Karpas-422 (cell line): ENCODE measurements around the gene BRD8. TPM values are rescaled to one million over a fixed set of nuclear protein-coding genes. Genes with fewer than 3 reads are reported as not detected.
A peak's percentile ranks its signal among the peaks of the same experiment; 100 is the strongest.

Experiments
- DNase-seq: peaks from one replicate; pipeline ENCODE4 v3.0.0-alpha.2; 2015
- H2AFZ ChIP-seq: fragments of 200-600 bp; sonication (generic); 2 replicates; pipeline ENCODE4 v1.6.1; 2014; ENCODE audit warnings: antibody characterized with exemption, low read length, mixed read lengths
- H3K27ac ChIP-seq: fragments of 200-600 bp; sonication (generic); 2 replicates; pipeline ENCODE4 v1.5.1; 2014; ENCODE audit warnings: mild to moderate bottlenecking, low read length, moderate library complexity
- H3K27me3 ChIP-seq: fragments of 200-600 bp; sonication (generic); 2 replicates; pipeline ENCODE4 v1.6.1; 2014; ENCODE audit warnings: low read length, mixed read lengths
- H3K36me3 ChIP-seq: fragments of 200-600 bp; sonication (generic); 2 replicates; pipeline ENCODE4 v1.6.1; 2014; ENCODE audit warnings: low read length, mixed read lengths; ENCODE audit not compliant: insufficient read depth
- H3K4me1 ChIP-seq: fragments of 200-600 bp; sonication (generic); 2 replicates; pipeline ENCODE4 v1.6.1; 2014; ENCODE audit warnings: mild to moderate bottlenecking, low read length, mixed read lengths
- H3K4me2 ChIP-seq: fragments of 200-600 bp; sonication (generic); 2 replicates; pipeline ENCODE4 v1.6.1; 2014; ENCODE audit warnings: low read length, low read depth, mild to moderate bottlenecking; ENCODE audit not compliant: poor library complexity, severe bottlenecking
- H3K4me3 ChIP-seq: fragments of 200-600 bp; sonication (generic); 2 replicates; pipeline ENCODE4 v1.5.1; 2014; ENCODE audit warnings: mild to moderate bottlenecking, antibody characterized with exemption, low read length, mixed read lengths
- H3K79me2 ChIP-seq: fragments of 200-600 bp; sonication (generic); 2 replicates; pipeline ENCODE4 v1.6.1; 2014; ENCODE audit warnings: mild to moderate bottlenecking, low read length, mixed read lengths
- H3K9ac ChIP-seq: fragments of 200-600 bp; sonication (generic); 2 replicates; pipeline ENCODE4 v1.6.0; 2014; ENCODE audit warnings: low read length
- H3K9me2 ChIP-seq: fragments of 200-600 bp; sonication (generic), shearing (Covaris generic); replicated peaks from 2 replicates; pipeline ENCODE4 v1.6.0; 2014; ENCODE audit warnings: mild to moderate bottlenecking, low read length, moderate library complexity; ENCODE audit not compliant: insufficient read depth
- H3K9me3 ChIP-seq: fragments of 300-700, 200-600 bp; sonication (generic); 2 replicates; pipeline ENCODE4 v1.6.1; 2014; ENCODE audit warnings: low read length, mixed read lengths
- H4K20me1 ChIP-seq: fragments of 200-600 bp; sonication (generic); 2 replicates; pipeline ENCODE4 v1.6.1; 2014; ENCODE audit warnings: mild to moderate bottlenecking, antibody characterized with exemption, low read length, low read depth; ENCODE audit not compliant: insufficient read depth
- total RNA-seq: library from RNA; depleted of rRNA; stranded (reverse); fragments of >200 nt; shearing (Covaris generic); gene quantifications from 2 replicates; pipeline ENCODE4 v1.2.3, GENCODE V29; 2014; ENCODE audit warnings: low replicate concordance

BRD8 gene
- total RNA-seq, 1 experiment from 2014 or later = 51.9 TPM

DNA sequence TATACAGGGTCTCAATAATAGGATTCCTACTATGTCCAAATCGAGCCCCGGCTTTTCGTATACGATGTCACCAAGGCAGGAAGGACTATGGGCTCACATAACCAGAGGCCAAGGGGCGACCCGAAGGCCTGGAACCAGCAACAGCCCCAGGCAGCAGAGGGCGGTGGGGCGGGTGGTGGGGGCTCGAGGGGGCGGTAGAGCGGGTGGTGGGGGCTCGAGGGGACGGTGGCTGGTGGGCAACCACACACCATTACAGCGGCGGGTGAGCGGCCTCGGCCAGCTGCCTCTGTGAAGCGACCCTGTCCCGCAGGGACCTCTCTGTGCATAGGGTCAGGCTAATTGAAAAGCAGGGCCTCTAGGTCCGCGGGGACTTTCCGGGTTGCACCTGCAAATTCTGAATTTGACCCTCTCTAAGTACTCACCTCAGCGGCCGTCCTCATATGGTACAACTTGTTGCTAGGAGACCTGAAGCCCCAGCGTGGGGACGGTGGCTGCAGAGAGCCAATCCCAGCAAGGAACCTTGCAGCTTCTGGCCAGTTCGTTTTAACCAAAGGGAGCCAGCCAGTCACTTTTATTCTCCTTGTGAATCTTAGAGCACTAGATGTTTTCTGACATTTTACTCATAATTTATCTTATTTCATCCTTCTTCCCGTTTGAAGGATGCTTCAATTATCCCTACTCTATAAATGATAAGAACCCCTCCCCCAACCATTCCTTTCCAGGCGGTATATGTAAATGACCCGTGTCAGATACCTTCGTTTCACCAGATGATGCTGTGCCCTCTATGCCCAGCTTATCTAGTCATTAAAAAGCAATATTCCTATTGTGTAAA lies 39.3 kb downstream of the BRD8 start, which contains the start of gene NME5:
NME5 (minus strand) TSS at position 480 of the 832 bp plus-strand sequence. CDS start 648 bp downstream, outside the sequence.
- Histone ChIP-seq H3K9ac (peak within 1 kb of the TSS; percentile 58), H3K36me3 (no peaks in the 10 kb centered on the region), H3K79me2 (no peaks in the 10 kb centered on the region), H3K9me2 (no peaks in the 10 kb centered on the region), H3K4me3 (peak within 1 kb of the TSS; percentile 70), H3K27me3 (no peaks in the 10 kb centered on the region), H4K20me1 (no peaks in the 10 kb centered on the region), H3K4me1 (peaks cover 27% of the 10 kb centered on the region), H3K27ac (peak within 1 kb of the TSS; percentile 69), H2AFZ (peak within 1 kb of the TSS; percentile 94), H3K4me2 (peak within 1 kb of the TSS; percentile 99), H3K9me3 (no peaks in the 10 kb centered on the region)
- DNase-seq = peak; percentile 89

DNA sequence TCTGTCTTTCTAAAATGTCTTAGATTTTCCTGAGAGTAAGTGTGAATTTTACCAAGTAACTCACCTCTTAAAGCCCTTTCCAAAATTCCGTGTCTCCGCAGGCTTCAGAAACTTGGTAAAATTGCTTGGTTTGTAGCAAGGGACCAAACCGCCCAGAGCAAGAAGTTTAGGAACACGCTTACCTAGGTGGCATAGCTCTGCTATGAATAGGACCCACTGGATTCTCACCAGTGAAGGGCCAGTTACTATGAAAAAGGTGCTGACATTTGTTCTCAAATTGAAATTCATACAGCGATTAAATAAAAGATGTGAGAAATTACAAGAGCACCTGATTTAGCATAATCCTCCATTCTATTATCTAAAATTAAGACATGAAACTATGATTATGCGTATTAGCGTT lies 45.9 kb downstream of the BRD8 start:
- peak overlapping the region; percentile 58 for H3K4me3 ChIP-seq
- peak overlapping the region; percentile 80 for H3K4me2 ChIP-seq
- H3K9ac ChIP-seq = peak overlapping the region; percentile 33

DNA sequence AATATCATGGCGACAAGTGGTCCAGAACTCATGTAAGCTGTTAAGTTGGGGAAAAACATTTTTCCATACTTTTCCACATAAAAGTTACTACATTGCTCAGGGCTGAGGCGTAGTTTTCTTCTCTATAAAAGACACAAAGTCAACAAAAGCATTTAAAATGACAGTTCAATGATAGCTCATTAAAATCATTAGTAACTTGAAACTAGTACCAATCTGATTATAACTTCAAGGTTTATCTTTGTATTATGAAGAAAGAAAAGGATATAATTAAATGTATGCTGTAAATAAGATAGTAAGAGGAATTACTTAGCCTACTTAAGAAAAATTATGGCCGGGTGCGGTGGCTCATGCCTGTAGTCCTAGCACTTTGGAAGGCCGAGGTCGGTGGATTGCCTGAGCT lies 49.1 kb downstream of the BRD8 start:
- Histone ChIP-seq H3K36me3 (no peaks in the 10 kb centered on the region), H3K9me2 (no peaks in the 10 kb centered on the region), H3K4me3 (no peak overlapping the region), H4K20me1 (no peaks in the 10 kb centered on the region), H3K27ac (no peak overlapping the region), H3K9me3 (no peaks in the 10 kb centered on the region), H3K79me2 (no peaks in the 10 kb centered on the region), H3K27me3 (no peaks in the 10 kb centered on the region), H3K4me2 (no peak overlapping the region), H3K4me1 (peaks cover 12% of the 10 kb centered on the region), H2AFZ (no peak overlapping the region), H3K9ac (no peak overlapping the region)
- DNase-seq = no peak

More for the DNA sequence above, 45.9 kb downstream of the BRD8 start:
- Histone ChIP-seq H3K79me2 (no peaks in the 10 kb centered on the region), H2AFZ (peak overlapping the region; percentile 78), H3K27ac (no peak overlapping the region), H3K9me2 (no peaks in the 10 kb centered on the region), H4K20me1 (no peaks in the 10 kb centered on the region), H3K9me3 (no peaks in the 10 kb centered on the region), H3K36me3 (no peaks in the 10 kb centered on the region), H3K27me3 (no peaks in the 10 kb centered on the region), H3K4me1 (peaks cover 12% of the 10 kb centered on the region)
- no peak for DNase-seq

DNA sequence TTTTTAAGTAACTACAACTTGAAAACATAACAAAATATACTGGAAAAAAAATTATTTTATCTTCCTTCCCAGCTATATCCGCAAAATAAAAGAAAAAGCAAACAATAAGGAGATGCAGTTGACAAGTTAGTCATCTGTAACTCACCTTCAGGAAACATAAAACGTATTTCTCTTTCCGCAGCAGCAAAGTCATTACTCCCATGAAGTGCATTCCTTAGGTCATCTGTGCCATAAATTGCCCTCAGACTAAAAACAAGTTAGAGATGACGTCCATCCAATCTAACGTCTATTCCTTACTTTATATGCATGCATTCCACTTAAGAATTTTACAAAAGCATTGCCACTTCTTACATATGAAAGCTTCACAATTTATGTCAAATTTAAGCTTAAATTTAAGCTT lies 50.1 kb downstream of the BRD8 start:
- no peak overlapping the region for H3K27ac ChIP-seq
- H3K4me1 ChIP-seq = peaks cover 8% of the 10 kb centered on the region
- no peak overlapping the region for H3K4me3 ChIP-seq
- H3K9me2 ChIP-seq = no peaks in the 10 kb centered on the region
- no peaks in the 10 kb centered on the region for H3K9me3 ChIP-seq
- H4K20me1 ChIP-seq = no peaks in the 10 kb centered on the region
- no peaks in the 10 kb centered on the region for H3K79me2 ChIP-seq
- H3K9ac ChIP-seq = no peak overlapping the region
- no peak overlapping the region for H3K4me2 ChIP-seq
- H3K36me3 ChIP-seq = no peaks in the 10 kb centered on the region
- H2AFZ ChIP-seq = no peak overlapping the region
- DNase-seq = no peak
- no peaks in the 10 kb centered on the region for H3K27me3 ChIP-seq

DNA sequence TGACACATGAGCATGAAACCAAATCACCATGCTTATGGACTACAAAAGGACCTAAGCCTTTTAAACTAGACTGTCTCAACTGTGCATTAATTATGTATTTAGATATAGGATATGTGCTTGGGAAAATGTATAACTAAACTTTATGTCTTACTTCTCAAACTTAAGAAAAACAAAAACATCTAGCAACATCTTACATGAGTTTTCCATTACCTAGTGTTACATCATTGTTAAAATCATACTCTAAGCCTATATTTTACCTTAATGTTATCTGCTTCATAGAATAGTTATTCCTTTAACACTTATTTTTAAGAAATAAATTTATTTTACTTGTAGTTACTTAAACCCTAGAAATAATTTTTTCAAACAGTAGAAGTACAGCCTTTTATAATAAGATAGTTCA lies 63.2 kb downstream of the BRD8 start:
- Histone ChIP-seq H3K9me2 (no peaks in the 10 kb centered on the region), H4K20me1 (no peaks in the 10 kb centered on the region), H3K36me3 (no peaks in the 10 kb centered on the region), H3K4me2 (no peak overlapping the region), H3K27ac (no peak overlapping the region), H3K4me3 (no peak overlapping the region), H3K9ac (no peak overlapping the region), H2AFZ (no peak overlapping the region), H3K9me3 (no peaks in the 10 kb centered on the region), H3K27me3 (no peaks in the 10 kb centered on the region), H3K4me1 (no peaks in the 10 kb centered on the region), H3K79me2 (no peaks in the 10 kb centered on the region)
- no peak for DNase-seq

DNA sequence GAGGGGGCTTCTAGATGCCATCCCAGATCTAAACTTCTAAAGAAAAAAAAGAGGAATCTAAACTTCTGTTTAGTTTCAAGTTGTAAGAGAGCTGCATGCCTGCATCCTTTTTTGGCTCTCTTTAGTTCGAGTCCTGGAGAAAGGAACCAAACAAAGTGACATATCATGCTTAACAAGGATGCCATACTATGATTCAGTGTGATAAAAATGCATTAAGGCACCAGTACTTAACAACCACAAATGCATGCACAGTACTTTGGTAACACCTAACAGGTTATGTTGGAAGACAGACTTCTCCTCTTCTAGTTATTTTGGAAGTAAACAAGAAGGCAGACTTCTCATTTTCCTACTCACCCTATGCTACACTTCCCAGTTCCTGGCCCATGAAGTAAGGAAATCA lies 66.5 kb downstream of the BRD8 start:
- Histone ChIP-seq H3K27ac (no peak overlapping the region), H3K9me3 (no peaks in the 10 kb centered on the region), H3K79me2 (no peaks in the 10 kb centered on the region), H3K27me3 (no peaks in the 10 kb centered on the region), H3K9ac (no peak overlapping the region), H2AFZ (no peak overlapping the region), H3K36me3 (no peaks in the 10 kb centered on the region), H4K20me1 (no peaks in the 10 kb centered on the region), H3K9me2 (no peaks in the 10 kb centered on the region), H3K4me1 (no peaks in the 10 kb centered on the region), H3K4me2 (no peak overlapping the region), H3K4me3 (no peak overlapping the region)
- DNase-seq = no peak

DNA sequence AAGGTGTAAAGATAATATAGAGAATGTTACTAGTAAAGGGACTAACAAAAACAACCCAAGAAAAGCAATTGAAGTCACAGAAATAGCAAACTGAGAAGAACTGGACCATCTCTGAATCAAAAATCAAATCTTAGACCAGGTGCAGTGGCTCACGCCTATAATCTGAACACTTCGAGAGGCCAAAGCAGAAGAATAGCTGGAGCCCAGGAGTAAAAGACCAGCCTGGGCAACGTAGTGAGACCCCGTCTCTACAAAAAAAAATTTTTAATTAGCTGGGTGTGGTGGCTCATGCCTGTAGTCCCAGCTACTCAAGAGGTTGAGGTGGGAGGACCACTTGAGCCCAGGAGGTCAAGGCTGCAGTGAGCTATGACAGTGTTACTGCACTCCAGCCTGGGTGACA lies 67.2 kb downstream of the BRD8 start:
- Histone ChIP-seq H4K20me1 (no peaks in the 10 kb centered on the region), H3K4me2 (no peak overlapping the region), H3K4me1 (no peaks in the 10 kb centered on the region), H3K9me3 (no peaks in the 10 kb centered on the region), H3K27ac (no peak overlapping the region), H3K9me2 (no peaks in the 10 kb centered on the region), H3K36me3 (no peaks in the 10 kb centered on the region), H3K79me2 (no peaks in the 10 kb centered on the region), H3K27me3 (no peaks in the 10 kb centered on the region), H2AFZ (no peak overlapping the region), H3K9ac (no peak overlapping the region), H3K4me3 (no peak overlapping the region)
- no peak for DNase-seq

DNA sequence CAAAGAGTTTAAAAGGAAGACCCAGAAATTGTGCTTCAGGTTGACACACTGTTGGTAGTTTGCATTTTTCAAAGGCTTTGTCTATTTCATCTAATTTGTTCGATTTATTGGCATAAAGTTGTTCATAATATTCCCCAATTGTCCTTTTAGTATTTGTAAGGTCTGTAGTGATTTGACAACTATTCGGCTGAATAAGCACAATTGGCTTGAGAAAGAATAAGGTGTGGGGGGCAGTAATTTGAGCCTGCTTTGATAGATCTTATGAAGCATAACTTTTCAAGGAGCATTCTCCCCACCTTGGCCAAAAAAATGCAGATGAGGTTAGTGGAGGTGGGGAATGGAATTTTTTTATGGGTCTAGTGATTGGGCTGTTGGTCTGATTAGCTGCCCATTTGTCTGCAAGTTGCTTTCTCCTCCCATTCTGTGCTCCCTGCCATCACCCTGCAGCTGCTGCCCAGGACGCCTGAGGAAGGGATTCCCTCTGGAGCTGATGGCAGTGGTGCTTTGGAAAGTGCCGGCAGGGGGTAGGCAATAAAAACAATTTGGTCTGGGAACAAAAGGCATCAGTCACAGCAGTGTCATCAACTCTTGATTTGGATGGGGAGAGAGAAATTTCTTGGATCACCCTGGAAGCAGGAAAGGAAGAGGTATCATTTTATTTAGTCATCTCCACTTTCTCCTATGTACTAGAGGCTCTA lies 68.0 kb downstream of the BRD8 start:
- Histone ChIP-seq H3K4me3 (no peak overlapping the region), H3K27me3 (no peaks in the 10 kb centered on the region), H3K9ac (no peak overlapping the region), H3K4me1 (no peaks in the 10 kb centered on the region), H3K36me3 (no peaks in the 10 kb centered on the region), H3K27ac (no peak overlapping the region), H3K79me2 (no peaks in the 10 kb centered on the region), H4K20me1 (no peaks in the 10 kb centered on the region), H2AFZ (no peak overlapping the region), H3K4me2 (no peak overlapping the region), H3K9me2 (no peaks in the 10 kb centered on the region), H3K9me3 (no peaks in the 10 kb centered on the region)
- no peak for DNase-seq
